Hepatocyte (in vitro differentiated cells): ENCODE measurements around the gene PAK5. TPM values are rescaled to one million over a fixed set of nuclear protein-coding genes. Genes with fewer than 3 reads are reported as not detected.

Experiments
- DNase-seq: peaks from one replicate; pipeline ENCODE4 v3.0.0-alpha.2; 2016; ENCODE audit warnings: low spot score
- H2AFZ ChIP-seq: fragments of 200-600 bp; sonication (generic); 2 replicates; pipeline ENCODE4 v1.6.0; 2016; ENCODE audit warnings: antibody characterized with exemption, mild to moderate bottlenecking
- H3K27ac ChIP-seq: fragments of 200-600 bp; sonication (generic); 2 replicates; pipeline ENCODE4 v1.5.1; 2016; ENCODE audit warnings: mild to moderate bottlenecking
- H3K27me3 ChIP-seq: fragments of 200-600 bp; sonication (generic); 2 replicates; pipeline ENCODE4 v1.6.1; 2016
- H3K36me3 ChIP-seq: fragments of 200-600 bp; sonication (generic); replicated peaks from 2 replicates; pipeline ENCODE4 v1.5.1; 2016; ENCODE audit warnings: low read depth; ENCODE audit not compliant: insufficient read depth
- H3K4me1 ChIP-seq: fragments of 200-600 bp; sonication (generic); 2 replicates; pipeline ENCODE4 v1.5.1; 2016; ENCODE audit warnings: mild to moderate bottlenecking, moderate library complexity; ENCODE audit not compliant: insufficient read depth
- H3K4me2 ChIP-seq: fragments of 200-600 bp; sonication (generic); 2 replicates; pipeline ENCODE4 v1.6.0; 2016
- H3K4me3 ChIP-seq: fragments of 200-600 bp; sonication (generic); 2 replicates; pipeline ENCODE4 v1.5.1; 2016; ENCODE audit warnings: mild to moderate bottlenecking
- H3K79me2 ChIP-seq: fragments of 200-600 bp; sonication (generic); 2 replicates; pipeline ENCODE4 v1.6.0; 2017; ENCODE audit warnings: mild to moderate bottlenecking
- H3K9me2 ChIP-seq: fragments of 200-600 bp; sonication (generic); replicated peaks from 2 replicates; pipeline ENCODE4 v1.6.0; 2017; ENCODE audit warnings: mild to moderate bottlenecking; ENCODE audit not compliant: insufficient read depth
- H3K9me3 ChIP-seq: fragments of 200-600 bp; sonication (generic); 2 replicates; pipeline ENCODE4 v1.5.1; 2016; ENCODE audit warnings: low read depth, mild to moderate bottlenecking
- H4K20me1 ChIP-seq: fragments of 200-600 bp; sonication (generic); 2 replicates; pipeline ENCODE4 v1.6.0; 2016; ENCODE audit warnings: mild to moderate bottlenecking; ENCODE audit not compliant: insufficient read depth, poor library complexity, severe bottlenecking
- EZH2 ChIP-seq: fragments of 200-600 bp; sonication (generic); IDR thresholded peaks from 2 replicates; pipeline ENCODE4 v1.6.1; 2016; ENCODE audit warnings: antibody characterized with exemption, mild to moderate bottlenecking, borderline replicate concordance
- EZH2phosphoT487 ChIP-seq: fragments of 200-600 bp; sonication (generic); IDR thresholded peaks from one replicate; pipeline ENCODE4 v1.6.1; 2018; ENCODE audit warnings: antibody characterized with exemption, mild to moderate bottlenecking, low read depth, moderate library complexity; ENCODE audit not compliant: unreplicated experiment, severe bottlenecking
- WGBS: methylation state at CpG from one replicate; pipeline ENCODE4 v1.1.6; 2016; ENCODE audit warnings: low lambda C conversion rate; ENCODE audit errors: missing lambda C conversion rate; 5-methylcytosine and 5-hydroxymethylcytosine counted together
- polyA plus RNA-seq: library from polyadenylated mRNA; unstranded; fragments of >200 nt; fragmentation: Nextera tagmentation; extraction: Ambion mirVana; gene quantifications from 2 replicates; pipeline ENCODE4 v1.2.1, GENCODE V29; 2016
- total RNA-seq: library from RNA; depleted of rRNA; stranded (reverse); fragments of >200 nt; gene quantifications from 2 replicates; pipeline ENCODE4 v1.2.3, GENCODE V29; 2014
- TF ChIP-seq, protein P1 (sequence below): fragments of 200-600 bp; sonication (generic); IDR thresholded peaks from 2 replicates; pipeline ENCODE4 v1.5.1; 2016; ENCODE audit warnings: antibody characterized with exemption, mild to moderate bottlenecking; ENCODE audit not compliant: poor library complexity

Gene PAK5
- total and polyA plus RNA-seq, 2 experiments from 2014 or later = 0.56 to 0.97 TPM

DNA sequence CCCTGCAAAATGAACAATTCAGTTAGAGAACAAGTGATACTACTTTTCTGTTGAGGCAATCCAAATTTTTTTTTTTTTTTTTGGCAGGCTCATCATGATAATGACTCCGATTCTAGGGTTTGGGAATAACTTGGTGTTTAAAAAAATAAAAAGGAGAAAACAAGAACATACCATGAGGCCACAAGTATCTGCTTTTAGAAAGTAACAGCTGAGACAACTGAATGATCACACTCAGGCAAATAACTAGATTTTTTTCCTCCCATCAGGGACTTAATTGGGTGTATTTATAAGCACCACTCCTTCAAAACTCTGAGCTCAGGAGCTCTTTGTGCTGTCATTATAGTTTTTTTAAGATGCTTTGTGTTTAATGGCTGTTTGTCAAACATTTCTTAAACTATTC is 29.6 kb downstream of the PAK5 start:
- WGBS = 80% methylated on average over 1 of the region's 1 CpG

GRCh38 chr20:9808166-9808565 is 30.7 kb downstream of the PAK5 start:
- H3K9me2 ChIP-seq = no peaks in the 10 kb centered on the region
- WGBS = 92% methylated on average over 1 of the region's 1 CpG
- no peaks in the 10 kb centered on the region for H3K9me3 ChIP-seq
- no peak overlapping the region for H3K27ac ChIP-seq
- H2AFZ ChIP-seq = no peak overlapping the region
- no peaks in the 10 kb centered on the region for H3K4me1 ChIP-seq
- no peak for TF ChIP-seq EZH2
- no peak for TF ChIP-seq EZH2phosphoT487
- TF ChIP-seq, protein P1, sequence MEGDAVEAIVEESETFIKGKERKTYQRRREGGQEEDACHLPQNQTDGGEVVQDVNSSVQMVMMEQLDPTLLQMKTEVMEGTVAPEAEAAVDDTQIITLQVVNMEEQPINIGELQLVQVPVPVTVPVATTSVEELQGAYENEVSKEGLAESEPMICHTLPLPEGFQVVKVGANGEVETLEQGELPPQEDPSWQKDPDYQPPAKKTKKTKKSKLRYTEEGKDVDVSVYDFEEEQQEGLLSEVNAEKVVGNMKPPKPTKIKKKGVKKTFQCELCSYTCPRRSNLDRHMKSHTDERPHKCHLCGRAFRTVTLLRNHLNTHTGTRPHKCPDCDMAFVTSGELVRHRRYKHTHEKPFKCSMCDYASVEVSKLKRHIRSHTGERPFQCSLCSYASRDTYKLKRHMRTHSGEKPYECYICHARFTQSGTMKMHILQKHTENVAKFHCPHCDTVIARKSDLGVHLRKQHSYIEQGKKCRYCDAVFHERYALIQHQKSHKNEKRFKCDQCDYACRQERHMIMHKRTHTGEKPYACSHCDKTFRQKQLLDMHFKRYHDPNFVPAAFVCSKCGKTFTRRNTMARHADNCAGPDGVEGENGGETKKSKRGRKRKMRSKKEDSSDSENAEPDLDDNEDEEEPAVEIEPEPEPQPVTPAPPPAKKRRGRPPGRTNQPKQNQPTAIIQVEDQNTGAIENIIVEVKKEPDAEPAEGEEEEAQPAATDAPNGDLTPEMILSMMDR = no peak
- H3K79me2 ChIP-seq = no peaks in the 10 kb centered on the region
- no peaks in the 10 kb centered on the region for H4K20me1 ChIP-seq
- H3K36me3 ChIP-seq = no peaks in the 10 kb centered on the region
- no peak for DNase-seq
- no peak overlapping the region for H3K4me2 ChIP-seq
- H3K4me3 ChIP-seq = no peak overlapping the region
- H3K27me3 ChIP-seq = no peaks in the 10 kb centered on the region

More for the DNA sequence above, 29.6 kb downstream of the PAK5 start:
- Histone ChIP-seq H3K27me3 (no peaks in the 10 kb centered on the region), H3K9me3 (no peaks in the 10 kb centered on the region), H2AFZ (no peak overlapping the region), H3K4me2 (no peak overlapping the region), H4K20me1 (no peaks in the 10 kb centered on the region), H3K4me1 (no peaks in the 10 kb centered on the region), H3K4me3 (no peak overlapping the region), H3K79me2 (no peaks in the 10 kb centered on the region), H3K9me2 (no peaks in the 10 kb centered on the region), H3K36me3 (no peaks in the 10 kb centered on the region), H3K27ac (no peak overlapping the region)
- DNase-seq = no peak
- TF ChIP-seq, protein P1 = no peak
- TF ChIP-seq EZH2phosphoT487 (no peak), EZH2 (no peak)

- no peak for DNase-seq
Measured at GRCh38 chr20:9807136-9807535, 31.7 kb downstream of the PAK5 start.

More at GRCh38 chr20:9807136-9807535, 31.7 kb downstream of the PAK5 start:
- no peak for TF ChIP-seq EZH2phosphoT487
- TF ChIP-seq, protein P1 = no peak
- TF ChIP-seq EZH2 = no peak
- Histone ChIP-seq H3K9me3 (no peaks in the 10 kb centered on the region), H3K36me3 (no peaks in the 10 kb centered on the region), H4K20me1 (no peaks in the 10 kb centered on the region), H2AFZ (no peak overlapping the region), H3K27ac (no peak overlapping the region), H3K4me3 (no peak overlapping the region), H3K4me1 (no peaks in the 10 kb centered on the region), H3K9me2 (no peaks in the 10 kb centered on the region), H3K79me2 (no peaks in the 10 kb centered on the region), H3K4me2 (no peak overlapping the region), H3K27me3 (no peaks in the 10 kb centered on the region)
- 91% methylated on average over 3 of the region's 3 CpGs for WGBS
